Pulmonary artery endothelial cell (primary cell): ENCODE data around the gene SNX9. TPM values are rescaled to one million over a fixed set of nuclear protein-coding genes. Genes with fewer than 3 reads are reported as not detected.
"Not testable (repeated sequence)": the region's sequence is repeated elsewhere in the genome, so short reads cannot be mapped to it uniquely, and the experiment has no call there.

Experiments used
- DNase-seq: peaks from one replicate; pipeline ENCODE4 v3.0.0-alpha.2; 2011; ENCODE audit warnings: low read depth, low spot score
- total RNA-seq: library from RNA; depleted of rRNA; stranded (reverse); fragments of >200 nt; gene quantifications from 2 replicates; pipeline ENCODE4 v1.2.3, GENCODE V29; 2014

The SNX9 gene
- total RNA-seq, 1 donor from 2014 or later = 50.4 TPM

DNA sequence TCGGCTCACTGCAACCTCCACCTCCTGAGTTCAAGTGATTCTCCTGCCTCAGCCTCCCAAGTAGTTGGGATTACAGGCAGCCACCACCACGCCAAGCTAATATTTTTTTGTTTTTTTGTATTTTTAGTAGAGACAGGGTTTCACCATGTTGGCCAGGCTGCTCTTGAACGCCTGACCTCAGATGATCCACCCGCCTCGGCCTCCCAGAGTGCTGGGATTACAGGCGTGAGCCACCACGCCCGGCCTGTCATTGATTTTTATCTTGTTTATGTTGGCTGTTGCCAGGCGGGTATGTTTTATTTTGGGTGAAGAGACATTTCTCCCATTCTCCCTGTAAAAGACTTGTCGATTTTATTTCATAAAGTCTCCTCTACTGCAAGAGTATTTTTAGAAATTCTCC is 32.8 kb downstream of the SNX9 start:
- DNase-seq = not testable (repeated sequence)

DNA sequence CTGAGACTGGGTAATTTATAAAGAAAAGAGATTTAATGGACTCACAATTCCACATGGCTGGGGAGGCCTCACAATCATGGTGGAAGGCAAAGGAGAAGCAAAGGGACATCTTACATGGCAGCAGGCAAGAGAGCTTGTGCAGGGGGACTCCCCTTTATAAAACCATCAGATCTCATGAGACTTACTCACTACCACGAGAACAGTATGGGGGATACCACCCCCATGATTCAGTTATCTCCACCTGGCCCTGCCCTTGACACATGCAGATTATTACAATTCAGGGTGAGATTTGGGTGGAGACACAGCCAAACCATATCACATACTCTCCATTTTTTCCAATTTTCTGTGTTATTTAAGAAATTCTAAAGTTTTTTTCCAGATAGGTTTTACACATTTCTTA is 35.6 kb downstream of the SNX9 start:
- not testable (repeated sequence) for DNase-seq

DNA sequence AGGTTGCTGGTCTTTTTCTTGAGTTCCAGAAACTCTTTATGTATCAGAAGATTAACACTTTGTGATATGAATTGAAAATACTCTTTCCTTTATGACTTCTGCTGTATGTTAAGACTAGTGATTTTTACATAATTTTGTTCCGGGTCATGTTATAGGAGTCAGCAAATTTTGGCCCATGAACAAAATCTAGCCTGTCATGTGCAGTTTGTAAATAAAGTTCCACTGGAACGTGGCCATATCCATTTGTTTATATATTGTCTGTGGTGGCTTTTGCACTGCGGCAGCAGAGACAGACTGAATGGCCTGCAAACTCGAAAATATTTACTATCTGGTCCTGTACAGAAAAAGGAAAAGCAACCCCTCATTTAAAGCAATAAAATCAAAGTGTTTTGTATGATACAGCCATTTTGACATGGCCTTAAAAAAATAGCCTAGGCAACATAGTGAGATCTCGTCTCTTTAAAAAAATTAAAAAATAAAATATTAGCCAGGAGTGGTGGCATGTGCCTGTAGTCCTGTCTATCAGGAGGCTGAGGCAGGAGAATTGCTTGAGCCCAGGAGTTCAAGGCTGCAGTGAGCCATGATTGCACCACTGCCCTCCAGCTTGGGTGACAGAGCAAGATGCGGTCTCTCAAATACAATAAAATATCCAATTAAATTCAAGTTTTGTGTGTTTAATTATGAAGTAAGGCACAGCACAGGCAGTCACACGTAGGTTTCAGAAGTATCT is 36.9 kb downstream of the SNX9 start:
- DNase-seq = no peak

DNA sequence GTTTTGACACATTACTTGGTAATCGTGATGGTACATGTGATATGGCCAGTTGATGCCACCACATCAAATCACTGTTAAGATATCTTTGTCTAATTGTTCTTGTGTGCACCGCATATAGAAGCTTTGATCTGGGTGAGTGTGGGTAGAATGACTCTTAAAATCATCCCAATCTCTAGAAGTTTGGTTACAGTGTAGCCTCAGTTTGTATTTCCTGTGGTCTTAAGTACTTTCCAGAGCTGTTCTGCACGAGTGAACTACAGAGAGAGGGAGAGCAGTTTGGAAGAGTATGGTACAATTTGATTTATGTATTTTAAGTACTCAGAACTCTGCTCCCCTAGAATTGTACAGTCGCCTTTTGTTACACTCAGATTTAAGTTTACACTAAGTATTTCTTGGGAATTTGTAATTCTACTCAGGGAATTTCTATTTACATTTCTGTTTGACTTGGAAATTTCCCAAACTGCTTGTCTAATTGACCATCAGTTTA is 37.5 kb downstream of the SNX9 start:
- no peak for DNase-seq

DNA sequence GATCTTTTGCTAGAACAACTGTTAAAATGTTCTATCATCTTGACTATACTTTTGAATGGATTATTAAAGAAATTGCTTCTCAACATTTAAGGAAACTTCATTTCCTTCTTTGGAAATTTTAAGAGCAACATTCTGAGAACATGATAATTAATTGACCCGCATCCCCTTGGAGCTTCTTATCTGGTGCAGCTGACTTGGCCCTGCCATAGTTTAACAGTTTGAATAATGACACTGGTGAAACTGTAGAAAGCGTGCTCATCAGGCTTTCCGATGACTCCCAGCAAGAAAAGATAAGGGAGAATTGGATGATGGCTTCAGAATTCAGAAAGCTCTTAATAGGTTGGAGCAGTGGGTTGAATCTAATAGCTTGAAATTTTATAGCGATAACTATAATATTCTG is 38.1 kb downstream of the SNX9 start:
- DNase-seq = no peak

DNA sequence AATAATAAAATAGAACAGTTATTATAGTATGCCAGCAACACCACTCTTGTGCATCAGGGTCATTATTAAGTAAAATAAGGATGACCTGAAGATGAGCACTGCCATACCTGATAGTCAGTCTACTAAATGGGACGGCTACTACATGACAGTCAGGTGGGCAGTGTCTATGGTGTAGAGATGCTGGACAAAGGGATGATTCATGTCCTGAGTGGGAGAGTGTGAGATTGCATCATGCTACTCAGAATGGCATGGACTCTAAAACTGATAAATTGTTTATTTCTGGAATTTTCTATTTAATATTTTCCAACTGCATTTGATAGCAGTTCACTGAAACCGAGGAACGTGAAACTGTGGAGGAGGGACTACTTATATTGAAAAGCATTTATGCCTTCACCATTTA is 38.8 kb downstream of the SNX9 start:
- DNase-seq = no peak

DNA sequence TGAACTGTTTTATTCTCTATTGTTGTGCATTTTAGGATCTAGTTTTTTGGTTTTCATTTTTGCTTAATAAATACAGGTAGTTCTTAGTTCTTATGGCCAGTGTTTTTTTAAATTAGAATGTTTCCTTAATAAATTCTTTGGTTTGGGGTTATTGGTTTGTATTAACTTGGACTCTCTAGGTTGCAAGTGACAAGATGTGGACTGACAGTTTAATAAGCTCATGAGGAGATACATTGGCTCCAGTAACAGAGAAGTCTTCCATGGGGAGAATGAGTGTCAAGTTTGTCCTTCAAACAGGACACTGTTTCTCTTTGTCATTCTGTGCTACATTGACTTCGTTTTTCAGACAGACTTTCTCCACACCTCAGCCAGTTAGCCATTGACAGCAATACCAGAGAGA is 39.7 kb downstream of the SNX9 start:
- DNase-seq = no peak

DNA sequence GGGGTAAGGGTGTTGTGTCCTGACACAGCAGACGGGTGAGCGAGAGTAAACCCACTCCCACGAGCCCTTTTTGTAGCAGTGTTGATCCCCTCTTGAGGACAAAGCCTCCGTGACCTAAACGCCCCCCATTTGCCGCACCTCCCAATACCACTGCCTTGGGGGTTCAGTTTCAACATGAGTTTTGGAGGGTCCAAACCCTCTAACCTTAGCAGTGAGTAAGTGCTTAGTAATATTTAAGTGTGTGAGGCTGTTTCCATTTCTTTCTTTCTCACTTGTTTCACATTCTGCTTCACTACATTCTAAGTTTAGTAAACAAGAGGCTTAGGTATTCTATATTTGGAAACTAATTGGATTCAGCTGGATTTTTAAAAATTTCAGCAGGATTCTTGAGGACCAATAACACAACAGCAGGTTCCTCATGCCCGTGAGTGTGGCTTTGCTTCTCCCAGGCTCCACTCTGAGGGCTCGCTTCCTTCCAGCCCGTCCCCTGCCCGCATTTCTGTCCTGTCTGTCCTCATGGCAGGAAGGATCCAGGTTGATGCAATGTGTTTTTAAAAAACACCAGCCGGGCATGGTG is 41.2 kb downstream of the SNX9 start:
- no peak for DNase-seq

DNA sequence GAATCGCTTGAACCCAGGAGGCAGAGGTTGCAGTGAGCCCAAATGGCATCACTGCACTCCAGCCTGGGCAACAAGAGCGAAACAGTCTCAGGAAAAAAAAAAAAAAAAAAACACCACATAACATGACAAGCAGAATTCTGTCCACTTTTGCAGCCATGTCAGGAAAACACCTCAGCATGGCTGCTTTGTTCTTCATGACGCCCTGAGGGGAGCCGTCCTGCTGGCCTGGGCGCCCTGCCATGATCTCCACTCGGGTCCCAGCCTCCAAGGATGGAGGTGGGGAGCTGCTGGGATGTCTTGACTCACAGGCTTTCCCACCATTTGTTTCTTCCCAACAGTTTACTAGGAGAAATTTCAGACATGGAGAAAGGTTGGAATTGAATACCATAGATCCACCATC is 42.2 kb downstream of the SNX9 start:
- no peak for DNase-seq

DNA sequence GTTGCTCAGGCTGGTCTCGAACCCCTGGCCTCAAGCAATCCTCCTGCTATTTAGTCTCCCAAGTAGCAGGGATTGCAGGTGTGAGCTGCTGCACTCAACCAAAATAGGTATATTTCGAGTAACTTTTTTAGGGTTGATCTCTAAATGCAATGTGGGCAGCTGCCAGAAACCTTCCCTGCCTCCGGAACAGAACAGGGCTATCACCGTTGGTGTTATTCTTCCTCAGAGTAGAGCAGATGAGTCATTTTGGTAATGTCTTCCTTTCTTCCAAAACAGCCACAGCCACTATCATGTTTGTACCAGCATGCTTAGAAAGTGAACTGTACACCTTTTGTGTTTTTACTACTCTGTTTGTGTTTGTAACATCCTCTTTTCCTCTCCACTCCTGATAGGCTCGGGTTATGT is 44.1 kb downstream of the SNX9 start:
- DNase-seq = no peak

DNA sequence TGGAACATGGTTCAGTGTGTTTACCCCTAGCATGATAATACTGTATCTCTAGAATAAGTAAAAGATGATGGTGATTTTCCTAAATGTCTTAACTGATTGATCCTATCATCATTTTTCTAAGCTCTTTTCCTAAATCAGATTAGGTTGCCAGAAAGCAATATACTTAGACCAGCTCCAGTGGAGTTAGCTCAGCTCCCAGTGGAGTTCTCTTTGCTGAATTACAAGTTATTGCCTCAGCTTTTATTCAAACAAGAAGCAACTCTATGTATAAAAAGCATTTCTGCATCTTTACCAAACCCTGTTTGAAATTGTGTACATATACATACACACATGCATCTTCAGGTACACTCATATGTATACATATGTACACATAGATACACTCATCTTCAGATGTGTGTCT is 44.9 kb downstream of the SNX9 start:
- no peak for DNase-seq

DNA sequence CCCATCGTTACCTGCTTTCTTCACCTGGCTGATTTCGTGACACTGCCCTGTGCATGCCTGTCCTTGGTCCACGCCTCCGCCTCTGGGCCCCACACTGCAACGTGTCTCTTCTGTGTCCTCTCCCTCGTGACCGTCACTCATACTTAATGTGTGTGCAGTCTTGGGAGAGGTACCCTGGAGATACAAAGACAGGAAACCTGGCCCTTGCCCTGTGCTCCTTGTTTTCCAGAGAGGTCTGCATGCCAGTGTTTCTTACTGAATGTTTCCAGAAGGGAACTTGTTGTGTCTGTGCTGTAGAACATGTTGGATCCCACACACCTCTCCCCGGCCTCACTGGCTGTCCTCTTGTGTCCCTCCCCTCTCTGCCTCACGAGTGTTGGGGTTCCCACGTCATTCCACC is 45.8 kb downstream of the SNX9 start:
- DNase-seq = peak; percentile 85

DNA sequence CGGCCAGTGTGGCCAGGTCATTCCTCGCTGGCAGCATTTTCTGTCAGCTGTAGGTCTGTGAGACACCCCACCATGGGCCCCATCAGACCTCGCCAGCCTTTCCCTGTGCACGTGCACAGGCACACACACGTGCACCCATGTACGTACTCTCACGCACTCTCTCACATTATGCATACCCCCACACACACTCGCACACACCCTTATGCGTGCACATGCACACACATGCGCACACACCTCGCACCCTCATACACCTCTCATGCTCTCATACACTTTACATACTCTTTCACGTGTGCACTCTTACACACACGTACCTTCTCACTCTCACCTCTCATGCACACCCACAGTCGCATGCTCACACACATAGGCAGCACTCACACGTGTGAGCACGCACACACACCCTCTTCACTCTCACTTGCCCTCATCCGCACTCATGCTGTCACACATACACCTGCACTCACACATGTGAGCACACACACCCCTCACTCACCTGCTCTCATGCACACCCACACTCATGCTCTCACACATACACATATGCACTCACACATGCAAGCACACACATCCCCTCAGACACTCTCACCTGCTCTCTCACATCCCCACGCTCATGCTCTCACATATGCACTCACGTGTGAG is 46.7 kb downstream of the SNX9 start:
- DNase-seq = no peak

DNA sequence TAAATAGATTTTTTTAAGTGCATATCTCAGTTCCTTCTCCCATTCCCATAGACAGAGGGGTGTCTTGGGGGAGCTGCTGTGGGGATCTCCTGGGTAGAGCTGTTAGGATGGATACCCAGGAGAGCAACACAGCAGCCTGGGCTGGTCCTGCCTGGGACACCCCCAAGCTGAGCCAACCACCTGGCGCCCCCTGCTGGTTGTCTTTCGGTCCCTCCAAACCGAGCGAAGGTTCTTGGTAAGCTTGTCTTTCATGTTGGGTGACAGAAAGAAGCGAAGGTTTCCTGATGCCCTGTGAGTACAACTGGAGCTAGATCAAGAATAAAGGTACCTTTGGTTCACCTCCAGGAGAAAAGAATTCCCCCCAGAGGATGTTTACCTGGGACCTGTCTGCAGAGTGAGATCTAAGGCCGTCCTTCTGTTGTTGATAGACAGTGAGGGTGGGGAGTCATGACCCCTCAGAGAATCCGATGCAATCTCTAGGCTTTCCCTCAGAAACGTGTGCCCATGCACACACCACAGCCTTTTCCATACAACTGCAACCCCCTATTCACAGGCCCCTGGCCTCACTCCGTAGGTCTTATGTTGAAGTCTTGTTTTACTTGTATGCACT is 50.8 kb downstream of the SNX9 start:
- DNase-seq = peak; percentile 43

DNA sequence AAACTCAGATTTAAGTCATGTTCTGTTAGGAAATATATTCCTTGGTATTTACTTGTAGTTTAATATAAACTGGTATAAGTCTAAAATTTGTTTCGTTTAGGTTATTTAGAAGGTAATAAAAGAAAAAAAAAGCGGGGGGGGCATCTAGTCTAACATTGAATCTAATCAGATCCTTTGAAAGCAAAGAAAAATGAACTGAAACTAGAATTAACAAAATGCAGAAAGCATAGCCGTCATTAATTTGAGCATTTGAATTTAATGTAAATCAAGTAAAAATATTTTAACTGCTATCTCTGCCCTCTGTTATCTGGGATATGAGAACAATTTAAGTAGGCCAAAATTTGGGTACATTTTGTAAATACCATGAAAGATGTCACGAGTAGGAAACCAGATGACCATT is 54.1 kb downstream of the SNX9 start:
- DNase-seq = no peak

DNA sequence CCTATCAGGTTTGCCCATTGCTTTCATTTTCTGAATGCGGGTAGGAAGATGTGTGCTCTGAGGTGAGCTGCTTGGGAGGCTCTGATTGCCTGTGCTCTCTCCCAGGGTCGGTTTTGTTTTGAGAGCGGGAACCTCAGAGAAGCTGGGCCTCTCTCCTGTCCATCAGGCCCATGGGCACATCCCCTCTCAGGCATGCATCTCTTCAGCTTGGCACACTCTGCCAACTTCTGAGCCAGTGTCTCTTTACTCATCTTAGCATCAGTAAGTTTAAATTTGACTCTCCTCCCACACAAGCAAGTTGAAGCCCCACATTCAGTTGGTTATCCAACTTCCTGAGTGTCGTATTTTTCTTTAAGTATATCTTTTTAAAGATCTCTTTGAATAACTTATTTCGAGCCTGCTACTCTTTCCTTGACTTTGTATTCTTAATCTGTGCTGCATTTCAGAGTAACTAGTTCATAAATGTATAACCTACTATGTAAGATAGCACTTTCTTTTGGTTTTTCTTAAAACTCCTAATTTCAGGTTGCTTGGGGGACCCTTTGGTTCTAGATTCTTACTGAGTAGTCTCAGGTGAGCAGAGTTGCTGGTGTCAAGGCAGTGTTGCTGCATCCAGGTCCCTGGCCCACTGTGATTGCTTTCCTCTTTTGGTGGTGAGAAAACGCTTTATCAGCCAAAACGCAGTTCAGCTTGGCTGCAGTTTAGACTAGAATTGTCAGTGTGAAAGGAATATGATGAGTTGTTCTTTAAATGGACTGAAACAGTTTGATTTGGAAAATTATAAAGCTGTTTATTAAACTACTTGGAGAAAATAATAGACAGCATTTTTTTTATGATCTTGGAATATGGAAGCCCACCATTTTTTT is 54.8 kb downstream of the SNX9 start:
- no peak for DNase-seq

DNA sequence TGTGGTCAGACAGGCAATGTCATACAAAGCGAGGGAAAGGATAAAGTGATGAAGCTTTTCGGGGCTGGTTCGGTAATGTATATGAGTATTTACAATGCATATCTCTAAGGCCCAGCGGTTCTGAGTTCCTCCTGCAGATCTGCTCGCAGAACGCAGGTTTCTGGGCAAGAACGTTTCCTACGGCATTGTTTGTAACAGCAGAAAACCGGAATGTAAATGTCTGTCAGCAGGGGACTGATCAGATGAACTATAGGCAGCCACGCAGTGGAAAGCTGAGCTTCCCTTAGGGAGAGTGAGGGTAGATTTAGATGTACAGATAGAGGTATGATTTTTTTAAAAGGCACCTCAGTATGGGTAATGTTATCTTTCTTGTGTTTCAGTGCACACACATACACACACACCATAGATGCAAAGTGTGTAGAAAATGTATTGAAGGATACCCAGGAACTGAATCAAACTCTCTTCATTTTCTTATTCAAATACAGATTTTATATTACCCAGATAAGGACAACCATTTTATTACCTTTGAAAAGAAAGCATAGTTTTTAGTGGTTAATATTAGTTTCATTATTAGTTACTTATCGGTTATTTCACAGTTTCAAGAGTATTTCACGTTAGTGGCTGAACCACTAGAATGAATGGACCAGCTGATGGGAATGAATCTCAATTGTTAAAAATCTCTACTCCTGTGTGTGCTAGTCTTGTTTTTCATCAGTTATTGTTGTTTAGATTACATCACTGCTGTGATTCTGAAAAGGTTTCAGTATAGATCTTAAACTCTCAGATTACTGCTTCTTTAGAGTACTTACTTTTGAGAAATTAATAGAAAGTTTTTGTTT is 56.2 kb downstream of the SNX9 start:
- no peak for DNase-seq

DNA sequence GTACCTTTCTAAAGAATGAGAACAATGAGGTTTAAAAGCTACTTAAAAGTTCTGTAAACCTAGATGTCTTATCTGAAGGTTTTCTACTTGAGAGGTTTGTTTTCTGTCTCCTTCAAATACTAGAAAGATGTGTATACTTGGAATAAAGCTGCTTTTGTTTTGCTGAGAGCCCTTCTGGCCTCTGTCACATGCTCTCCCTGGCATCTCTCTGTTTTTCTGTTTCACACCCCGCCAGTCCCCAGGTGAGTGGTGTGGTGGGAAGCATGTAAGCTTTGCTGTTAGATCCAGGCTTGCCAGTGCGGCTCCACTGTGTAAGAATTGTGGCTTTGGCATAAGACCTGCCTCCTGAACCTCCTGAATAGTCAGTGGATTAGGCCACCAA is 56.8 kb downstream of the SNX9 start:
- no peak for DNase-seq

DNA sequence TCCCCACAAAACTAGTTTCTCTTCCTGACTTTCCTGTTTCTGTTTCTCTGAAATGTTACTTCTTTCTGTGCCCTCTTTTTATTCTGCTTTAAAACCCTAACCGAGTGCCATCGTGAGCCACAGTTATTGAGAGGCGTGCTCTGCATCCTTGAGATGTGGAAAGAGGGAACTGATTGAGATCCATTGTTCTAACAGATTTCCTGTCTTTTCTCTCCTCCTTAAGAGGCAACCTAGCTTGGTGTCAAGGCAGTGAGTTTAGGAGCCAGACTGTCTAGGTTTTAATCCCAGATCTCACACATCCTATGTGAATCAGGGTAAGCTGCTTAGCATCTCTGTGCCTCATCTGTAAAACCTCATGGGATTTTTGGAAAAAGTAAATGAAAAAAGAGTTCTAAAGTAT is 57.5 kb downstream of the SNX9 start:
- no peak for DNase-seq

DNA sequence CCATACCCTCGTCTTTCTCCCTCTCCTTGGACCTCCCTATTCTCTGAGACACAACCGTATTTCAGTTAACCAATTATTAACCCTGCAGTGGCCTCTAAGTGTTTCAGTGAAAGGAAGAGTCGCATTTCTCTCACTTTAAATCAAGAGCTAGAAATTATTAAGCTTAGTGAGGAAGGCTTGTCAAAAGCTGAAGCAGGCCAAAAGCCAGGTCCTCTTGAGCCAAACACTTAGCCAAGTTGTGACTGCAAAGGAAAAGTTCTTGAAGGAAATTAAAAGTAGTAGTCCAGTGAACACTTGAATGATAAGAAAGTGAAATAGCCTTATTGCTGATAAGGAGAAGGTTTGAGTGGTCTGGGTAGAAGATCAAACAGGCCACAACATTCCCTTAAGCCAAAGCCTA is 58.3 kb downstream of the SNX9 start:
- no peak for DNase-seq

DNA sequence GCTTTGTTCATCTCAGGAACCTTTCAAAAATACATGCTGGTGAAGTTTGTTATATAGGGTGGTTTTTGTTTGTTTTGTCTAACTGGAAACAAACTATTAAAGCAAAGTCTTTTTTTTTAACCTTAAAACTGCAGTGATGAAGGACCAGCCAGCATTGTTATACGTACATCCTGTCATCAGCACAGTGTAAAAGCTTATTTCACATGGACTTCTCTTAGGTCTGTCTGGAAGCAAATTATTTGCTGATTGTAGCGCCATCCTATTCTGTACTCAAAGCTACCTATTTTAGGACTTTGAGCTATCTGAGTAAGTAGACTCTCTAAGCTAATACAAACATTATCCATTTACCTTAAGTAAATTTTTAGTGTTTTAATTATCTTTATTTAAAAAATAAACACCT is 61.7 kb downstream of the SNX9 start:
- no peak for DNase-seq
